HepG2 (cell line): ENCODE measurements around the gene AP4M1. TPM values are rescaled to one million over a fixed set of nuclear protein-coding genes. Genes with fewer than 3 reads are reported as not detected.

Experiments used
- CENPBD1 ChIP-seq: sonication (generic); formaldehyde crosslinking; IDR thresholded peaks from 2 replicates; pipeline ENCODE4 v1.8.0; 2022; ENCODE audit warnings: missing genetic modification reagents, low read depth, mild to moderate bottlenecking, borderline replicate concordance
- DNMT1 ChIP-seq: sonication (generic); formaldehyde crosslinking; IDR thresholded peaks from 2 replicates; pipeline ENCODE4 v1.5.1; 2020; ENCODE audit warnings: mild to moderate bottlenecking, missing genetic modification reagents
- HHEX ChIP-seq: IDR thresholded peaks from 2 replicates; pipeline ENCODE4 v1.6.1; 2016; ENCODE audit warnings: control low read depth
- POLR2AphosphoS5 ChIP-seq: IDR thresholded peaks from 2 replicates; pipeline ENCODE4 v1.6.1; 2012; ENCODE audit warnings: low read depth, low read length
- RBM22 ChIP-seq: fragments of 200-400 bp; formaldehyde crosslinking; optimal IDR thresholded peaks from 2 replicates; pipeline ENCODE3; 2017; ENCODE audit warnings: mild to moderate bottlenecking, low read length, moderate library complexity
- THAP11 ChIP-seq: IDR thresholded peaks from 2 replicates; pipeline ENCODE4 v1.6.1; 2016; ENCODE audit warnings: missing biosample characterization, missing genetic modification reagents
- ZNF446 ChIP-seq: sonication (generic); formaldehyde crosslinking; IDR thresholded peaks from 2 replicates; pipeline ENCODE4 v1.5.0; 2020; ENCODE audit warnings: mild to moderate bottlenecking, missing genetic modification reagents
- ZNF598 ChIP-seq: sonication (generic); formaldehyde crosslinking; IDR thresholded peaks from 2 replicates; pipeline ENCODE4 v1.5.1; 2020; ENCODE audit warnings: mild to moderate bottlenecking, missing genetic modification reagents, borderline replicate concordance
- ZNF740 ChIP-seq: sonication (generic); formaldehyde crosslinking; IDR thresholded peaks from 2 replicates; pipeline ENCODE4 v1.4.0; 2020; ENCODE audit warnings: missing genetic modification reagents
- polyA plus RNA-seq, 8 experiments: library from polyadenylated mRNA; depleted of rRNA in 3 of 8; stranded (reverse) in 7 of 8; unstranded in 1 of 8; fragments of >200 nt; fragmentation: Illumina TruSeq in 4 of 8; extraction: Trizol in 4 of 8; gene quantifications; 2 replicates each; pipeline versions ENCODE4 v1.2.1 to v1.2.3, GENCODE V29; 2011 to 2016; ENCODE audit warnings: low read depth in 4 of 8, missing spikeins in 1 of 8, mixed read lengths in 1 of 8; ENCODE audit not compliant: insufficient read depth in 1 of 8
- total RNA-seq, 5 experiments: library from RNA; depleted of rRNA; stranded (reverse); fragments of >200 nt; fragmentation: Illumina TruSeq; extraction: Trizol; gene quantifications; 2 replicates each; pipeline ENCODE4 v1.2.3, GENCODE V29; 2016; ENCODE audit warnings: low read depth in 1 of 5
- TF ChIP-seq, protein P1 (sequence below): sonication (generic); formaldehyde crosslinking; IDR thresholded peaks from 2 replicates; pipeline ENCODE4 v1.4.0; 2020; ENCODE audit warnings: missing genetic modification reagents
- TF ChIP-seq, protein P2 (sequence below): sonication (generic); formaldehyde crosslinking; IDR thresholded peaks from 2 replicates; pipeline ENCODE4 v1.5.0; 2020; ENCODE audit warnings: mild to moderate bottlenecking, missing genetic modification reagents, borderline replicate concordance
- TF ChIP-seq, protein P3 (sequence below): IDR thresholded peaks from 2 replicates; pipeline ENCODE4 v1.6.1; 2016; ENCODE audit warnings: missing biosample characterization, missing genetic modification reagents, low read depth

Gene AP4M1
- total and polyA plus RNA-seq, 2 of the 13 experiments (the other 11 are each of a cell fraction or from before 2014, with no cell fraction given): 6.3 to 9.7 TPM

DNA sequence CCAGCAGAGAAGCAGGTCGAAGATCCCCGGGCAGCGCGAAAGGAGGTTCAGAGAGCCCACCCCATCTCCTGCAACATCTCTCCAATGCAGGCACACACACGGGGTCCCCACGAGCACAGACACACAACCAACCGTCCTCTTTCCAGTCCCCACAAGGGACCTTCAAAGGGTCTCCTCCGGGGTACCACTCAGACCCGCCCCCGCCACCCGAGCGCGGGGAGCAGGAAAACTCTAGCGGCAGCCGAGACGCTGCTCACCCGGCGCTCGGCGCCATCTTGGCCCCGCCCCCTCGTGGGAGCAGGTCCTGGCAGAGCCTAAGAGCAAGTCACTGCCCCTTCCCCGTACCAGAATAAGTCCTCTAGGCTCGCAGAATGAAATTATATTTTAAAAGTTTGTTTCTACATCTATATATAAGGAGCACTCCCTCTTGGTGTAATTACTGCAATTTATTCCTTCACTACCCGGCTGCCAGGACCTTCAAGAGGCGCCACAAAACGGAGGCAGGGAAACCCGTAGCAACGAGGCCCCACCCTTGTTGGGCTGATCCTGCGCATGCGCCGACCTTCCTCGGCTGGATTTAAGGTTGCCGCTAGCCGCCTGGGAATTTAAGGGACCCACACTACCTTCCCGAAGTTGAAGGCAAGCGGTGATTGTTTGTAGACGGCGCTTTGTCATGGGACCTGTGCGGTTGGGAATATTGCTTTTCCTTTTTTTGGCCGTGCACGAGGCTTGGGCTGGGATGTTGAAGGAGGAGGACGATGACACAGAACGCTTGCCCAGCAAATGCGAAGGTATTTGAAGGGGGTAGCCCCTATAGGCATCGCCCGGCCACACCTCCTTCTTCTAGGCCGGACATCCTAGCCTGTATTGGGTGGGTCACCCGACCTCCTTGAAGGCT is 17.9 kb downstream of the AP4M1 start, which contains the start of the genes CNPY4 and TAF6 (continued):
- TF ChIP-seq DNMT1 (CRISPR knock-in tag): no peak
- peak; percentile 72 for TF ChIP-seq POLR2AphosphoS5
- TF ChIP-seq, protein P1, sequence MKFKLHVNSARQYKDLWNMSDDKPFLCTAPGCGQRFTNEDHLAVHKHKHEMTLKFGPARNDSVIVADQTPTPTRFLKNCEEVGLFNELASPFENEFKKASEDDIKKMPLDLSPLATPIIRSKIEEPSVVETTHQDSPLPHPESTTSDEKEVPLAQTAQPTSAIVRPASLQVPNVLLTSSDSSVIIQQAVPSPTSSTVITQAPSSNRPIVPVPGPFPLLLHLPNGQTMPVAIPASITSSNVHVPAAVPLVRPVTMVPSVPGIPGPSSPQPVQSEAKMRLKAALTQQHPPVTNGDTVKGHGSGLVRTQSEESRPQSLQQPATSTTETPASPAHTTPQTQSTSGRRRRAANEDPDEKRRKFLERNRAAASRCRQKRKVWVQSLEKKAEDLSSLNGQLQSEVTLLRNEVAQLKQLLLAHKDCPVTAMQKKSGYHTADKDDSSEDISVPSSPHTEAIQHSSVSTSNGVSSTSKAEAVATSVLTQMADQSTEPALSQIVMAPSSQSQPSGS (CRISPR knock-in tag): peak; percentile 63
- no peak for TF ChIP-seq ZNF598 (CRISPR knock-in tag)
- no peak for TF ChIP-seq CENPBD1 (CRISPR knock-in tag)
- peak; percentile 48; the same call in 1 of the 2 replicates for TF ChIP-seq THAP11 (CRISPR knock-in tag)
- TF ChIP-seq, protein P2, sequence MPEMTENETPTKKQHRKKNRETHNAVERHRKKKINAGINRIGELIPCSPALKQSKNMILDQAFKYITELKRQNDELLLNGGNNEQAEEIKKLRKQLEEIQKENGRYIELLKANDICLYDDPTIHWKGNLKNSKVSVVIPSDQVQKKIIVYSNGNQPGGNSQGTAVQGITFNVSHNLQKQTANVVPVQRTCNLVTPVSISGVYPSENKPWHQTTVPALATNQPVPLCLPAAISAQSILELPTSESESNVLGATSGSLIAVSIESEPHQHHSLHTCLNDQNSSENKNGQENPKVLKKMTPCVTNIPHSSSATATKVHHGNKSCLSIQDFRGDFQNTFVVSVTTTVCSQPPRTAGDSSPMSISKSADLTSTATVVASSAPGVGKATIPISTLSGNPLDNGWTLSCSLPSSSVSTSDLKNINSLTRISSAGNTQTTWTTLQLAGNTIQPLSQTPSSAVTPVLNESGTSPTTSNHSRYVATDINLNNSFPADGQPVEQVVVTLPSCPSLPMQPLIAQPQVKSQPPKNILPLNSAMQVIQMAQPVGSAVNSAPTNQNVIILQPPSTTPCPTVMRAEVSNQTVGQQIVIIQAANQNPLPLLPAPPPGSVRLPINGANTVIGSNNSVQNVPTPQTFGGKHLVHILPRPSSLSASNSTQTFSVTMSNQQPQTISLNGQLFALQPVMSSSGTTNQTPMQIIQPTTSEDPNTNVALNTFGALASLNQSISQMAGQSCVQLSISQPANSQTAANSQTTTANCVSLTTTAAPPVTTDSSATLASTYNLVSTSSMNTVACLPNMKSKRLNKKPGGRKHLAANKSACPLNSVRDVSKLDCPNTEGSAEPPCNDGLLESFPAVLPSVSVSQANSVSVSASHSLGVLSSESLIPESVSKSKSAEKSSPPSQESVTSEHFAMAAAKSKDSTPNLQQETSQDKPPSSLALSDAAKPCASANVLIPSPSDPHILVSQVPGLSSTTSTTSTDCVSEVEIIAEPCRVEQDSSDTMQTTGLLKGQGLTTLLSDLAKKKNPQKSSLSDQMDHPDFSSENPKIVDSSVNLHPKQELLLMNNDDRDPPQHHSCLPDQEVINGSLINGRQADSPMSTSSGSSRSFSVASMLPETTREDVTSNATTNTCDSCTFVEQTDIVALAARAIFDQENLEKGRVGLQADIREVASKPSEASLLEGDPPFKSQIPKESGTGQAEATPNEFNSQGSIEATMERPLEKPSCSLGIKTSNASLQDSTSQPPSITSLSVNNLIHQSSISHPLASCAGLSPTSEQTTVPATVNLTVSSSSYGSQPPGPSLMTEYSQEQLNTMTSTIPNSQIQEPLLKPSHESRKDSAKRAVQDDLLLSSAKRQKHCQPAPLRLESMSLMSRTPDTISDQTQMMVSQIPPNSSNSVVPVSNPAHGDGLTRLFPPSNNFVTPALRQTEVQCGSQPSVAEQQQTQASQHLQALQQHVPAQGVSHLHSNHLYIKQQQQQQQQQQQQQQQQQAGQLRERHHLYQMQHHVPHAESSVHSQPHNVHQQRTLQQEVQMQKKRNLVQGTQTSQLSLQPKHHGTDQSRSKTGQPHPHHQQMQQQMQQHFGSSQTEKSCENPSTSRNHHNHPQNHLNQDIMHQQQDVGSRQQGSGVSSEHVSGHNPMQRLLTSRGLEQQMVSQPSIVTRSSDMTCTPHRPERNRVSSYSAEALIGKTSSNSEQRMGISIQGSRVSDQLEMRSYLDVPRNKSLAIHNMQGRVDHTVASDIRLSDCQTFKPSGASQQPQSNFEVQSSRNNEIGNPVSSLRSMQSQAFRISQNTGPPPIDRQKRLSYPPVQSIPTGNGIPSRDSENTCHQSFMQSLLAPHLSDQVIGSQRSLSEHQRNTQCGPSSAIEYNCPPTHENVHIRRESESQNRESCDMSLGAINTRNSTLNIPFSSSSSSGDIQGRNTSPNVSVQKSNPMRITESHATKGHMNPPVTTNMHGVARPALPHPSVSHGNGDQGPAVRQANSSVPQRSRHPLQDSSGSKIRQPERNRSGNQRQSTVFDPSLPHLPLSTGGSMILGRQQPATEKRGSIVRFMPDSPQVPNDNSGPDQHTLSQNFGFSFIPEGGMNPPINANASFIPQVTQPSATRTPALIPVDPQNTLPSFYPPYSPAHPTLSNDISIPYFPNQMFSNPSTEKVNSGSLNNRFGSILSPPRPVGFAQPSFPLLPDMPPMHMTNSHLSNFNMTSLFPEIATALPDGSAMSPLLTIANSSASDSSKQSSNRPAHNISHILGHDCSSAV (CRISPR knock-in tag): no peak
- peak; percentile 74 for TF ChIP-seq RBM22
- peak; percentile 25; the same call in 1 of the 2 replicates for TF ChIP-seq ZNF446
- peak; percentile 56; the same call in 1 of the 2 replicates for TF ChIP-seq ZNF740 (CRISPR knock-in tag)
- no peak for TF ChIP-seq HHEX (CRISPR knock-in tag)
- TF ChIP-seq, protein P3, sequence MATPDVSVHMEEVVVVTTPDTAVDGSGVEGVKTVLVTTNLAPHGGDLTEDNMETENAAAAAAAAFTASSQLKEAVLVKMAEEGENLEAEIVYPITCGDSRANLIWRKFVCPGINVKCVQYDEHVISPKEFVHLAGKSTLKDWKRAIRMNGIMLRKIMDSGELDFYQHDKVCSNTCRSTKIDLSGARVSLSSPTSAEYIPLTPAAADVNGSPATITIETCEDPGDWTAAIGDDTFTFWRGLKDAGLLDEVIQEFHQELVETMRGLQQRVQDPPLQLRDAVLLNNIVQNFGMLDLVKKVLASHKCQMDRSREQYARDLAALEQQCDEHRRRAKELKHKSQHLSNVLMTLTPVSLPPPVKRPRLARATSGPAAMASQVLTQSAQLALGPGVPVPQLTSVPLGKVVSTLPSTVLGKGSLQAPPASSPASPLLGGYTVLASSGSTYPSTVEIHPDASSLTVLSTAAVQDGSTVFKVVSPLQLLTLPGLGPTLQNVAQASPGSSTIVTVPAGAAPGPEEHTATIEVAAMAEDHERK (CRISPR knock-in tag): no peak
